OCI-LY1 (cell line): ENCODE measurements around the gene CFAP77.

Source experiments
- H2AFZ ChIP-seq: fragments of 200-600 bp; sonication (generic), shearing (Covaris generic); 2 replicates; pipeline ENCODE4 v1.6.0; 2014; ENCODE audit warnings: antibody characterized with exemption, mild to moderate bottlenecking, low read length
- H3F3A ChIP-seq: fragments of 200-600 bp; sonication (generic), shearing (Covaris generic); 2 replicates; pipeline ENCODE4 v1.6.0; 2014; ENCODE audit warnings: mild to moderate bottlenecking, antibody characterized with exemption, low read length, moderate library complexity; ENCODE audit not compliant: insufficient read depth
- H3K27ac ChIP-seq: fragments of 200-600 bp; sonication (generic); 2 replicates; pipeline ENCODE4 v1.5.1; 2014; ENCODE audit warnings: low read length, mixed run types, mild to moderate bottlenecking, low read depth; ENCODE audit not compliant: poor library complexity, severe bottlenecking
- H3K27me3 ChIP-seq: fragments of 200-600 bp; sonication (generic); 2 replicates; pipeline ENCODE4 v1.6.0; 2014; ENCODE audit warnings: antibody characterized with exemption, mild to moderate bottlenecking, low read length, moderate library complexity; ENCODE audit not compliant: insufficient read depth
- H3K36me3 ChIP-seq: fragments of 200-600 bp; sonication (generic); 2 replicates; pipeline ENCODE4 v1.6.1; 2014; ENCODE audit warnings: mild to moderate bottlenecking, antibody characterized with exemption, low read length, moderate library complexity, mixed read lengths; ENCODE audit not compliant: insufficient read depth
- H3K4me1 ChIP-seq: fragments of 200-600 bp; sonication (generic); 2 replicates; pipeline ENCODE4 v1.5.1; 2014; ENCODE audit warnings: mild to moderate bottlenecking, low read length, moderate library complexity; ENCODE audit not compliant: insufficient read depth, severe bottlenecking
- H3K4me2 ChIP-seq: fragments of 200-600 bp; sonication (generic), shearing (Covaris generic); 2 replicates; pipeline ENCODE4 v1.6.1; 2014; ENCODE audit warnings: low read length
- H3K4me3 ChIP-seq: fragments of 200-600 bp; sonication (generic); 2 replicates; pipeline ENCODE4 v1.5.1; 2014; ENCODE audit warnings: low read length, low read depth, mild to moderate bottlenecking, mixed read lengths; ENCODE audit not compliant: poor library complexity, severe bottlenecking
- H3K79me2 ChIP-seq: fragments of 200-600 bp; shearing (Covaris generic); 2 replicates; pipeline ENCODE4 v1.6.1; 2016; ENCODE audit warnings: mixed run types, low read length, mixed read lengths; ENCODE audit not compliant: insufficient read depth
- H3K9ac ChIP-seq: fragments of 200-600 bp; sonication (generic), shearing (Covaris generic); 2 replicates; pipeline ENCODE4 v1.6.1; 2014; ENCODE audit warnings: mild to moderate bottlenecking, low read length, mixed read lengths
- H3K9me2 ChIP-seq: fragments of 200-600 bp; sonication (generic), shearing (Covaris generic); 2 replicates; pipeline ENCODE4 v1.6.1; 2014; ENCODE audit warnings: low read depth, mild to moderate bottlenecking, low read length, mixed read lengths
- H3K9me3 ChIP-seq: fragments of 200-600 bp; shearing (Covaris generic); 2 replicates; pipeline ENCODE4 v1.6.1; 2014; ENCODE audit warnings: low read length, mixed read lengths
- H4K20me1 ChIP-seq: fragments of 200-600 bp; sonication (generic), shearing (Covaris generic); 2 replicates; pipeline ENCODE4 v1.6.0; 2016; ENCODE audit warnings: mild to moderate bottlenecking, low read length; ENCODE audit not compliant: insufficient read depth
- EZH2 ChIP-seq: fragments of 200-600 bp; sonication (generic), shearing (Covaris generic); IDR thresholded peaks from 2 replicates; pipeline ENCODE4 v1.8.0; 2017; ENCODE audit warnings: borderline replicate concordance, mixed run types, mild to moderate bottlenecking, antibody characterized with exemption, low read length, moderate library complexity, mixed read lengths
- TF ChIP-seq, protein P1 (sequence below): fragments of 200-600 bp; sonication (generic), shearing (Covaris generic); IDR thresholded peaks from 2 replicates; pipeline ENCODE4 v1.5.1; 2017; ENCODE audit warnings: mild to moderate bottlenecking, antibody characterized with exemption, low read length, moderate library complexity, mixed read lengths

The CFAP77 gene

DNA sequence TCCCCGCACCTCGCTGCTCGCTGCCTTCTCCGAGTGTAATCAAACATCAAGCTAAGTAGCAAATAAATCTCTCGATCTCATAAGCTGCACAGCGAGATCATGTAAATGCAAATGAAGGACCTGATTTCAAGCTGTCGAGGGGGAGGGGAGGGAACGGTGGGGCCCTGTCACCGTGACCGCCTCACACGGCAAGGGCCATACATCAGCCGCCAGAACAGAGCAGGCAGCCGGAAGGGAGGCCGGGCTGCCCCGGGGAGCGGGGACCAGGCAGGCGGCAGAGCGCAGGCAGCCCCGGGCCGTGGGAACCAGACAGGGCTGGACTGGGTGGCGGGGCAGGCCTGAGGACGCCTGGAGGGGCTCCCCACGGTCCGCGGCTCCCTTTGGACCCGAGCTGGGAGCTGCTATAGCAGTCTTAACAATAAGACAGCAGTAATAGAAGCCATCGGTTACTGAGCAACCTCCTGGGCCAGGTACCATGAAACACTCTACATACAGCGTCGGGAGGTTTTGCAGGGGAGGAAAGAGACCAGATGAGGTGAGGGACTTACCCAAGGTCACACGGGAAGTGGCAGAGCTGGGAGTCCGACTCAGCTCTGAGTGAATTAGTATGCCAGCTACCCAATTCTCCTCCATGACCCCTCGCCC, 76.8 kb downstream of the CFAP77 start:
- Histone ChIP-seq H3K36me3 (no peaks in the 10 kb centered on the region), H3K9ac (no peak overlapping the region), H3K4me2 (no peak overlapping the region), H3F3A (no peaks in the 10 kb centered on the region), H3K9me3 (no peaks in the 10 kb centered on the region), H3K4me1 (no peaks in the 10 kb centered on the region), H3K4me3 (no peak overlapping the region), H3K9me2 (no peaks in the 10 kb centered on the region), H2AFZ (no peak overlapping the region), H4K20me1 (no peaks in the 10 kb centered on the region), H3K27ac (no peak overlapping the region), H3K27me3 (0 out of 2 replicates have a peak, but pooled peaks cover 4% of the 10 kb centered on the region), H3K79me2 (no peaks in the 10 kb centered on the region)
- TF ChIP-seq, protein P1, sequence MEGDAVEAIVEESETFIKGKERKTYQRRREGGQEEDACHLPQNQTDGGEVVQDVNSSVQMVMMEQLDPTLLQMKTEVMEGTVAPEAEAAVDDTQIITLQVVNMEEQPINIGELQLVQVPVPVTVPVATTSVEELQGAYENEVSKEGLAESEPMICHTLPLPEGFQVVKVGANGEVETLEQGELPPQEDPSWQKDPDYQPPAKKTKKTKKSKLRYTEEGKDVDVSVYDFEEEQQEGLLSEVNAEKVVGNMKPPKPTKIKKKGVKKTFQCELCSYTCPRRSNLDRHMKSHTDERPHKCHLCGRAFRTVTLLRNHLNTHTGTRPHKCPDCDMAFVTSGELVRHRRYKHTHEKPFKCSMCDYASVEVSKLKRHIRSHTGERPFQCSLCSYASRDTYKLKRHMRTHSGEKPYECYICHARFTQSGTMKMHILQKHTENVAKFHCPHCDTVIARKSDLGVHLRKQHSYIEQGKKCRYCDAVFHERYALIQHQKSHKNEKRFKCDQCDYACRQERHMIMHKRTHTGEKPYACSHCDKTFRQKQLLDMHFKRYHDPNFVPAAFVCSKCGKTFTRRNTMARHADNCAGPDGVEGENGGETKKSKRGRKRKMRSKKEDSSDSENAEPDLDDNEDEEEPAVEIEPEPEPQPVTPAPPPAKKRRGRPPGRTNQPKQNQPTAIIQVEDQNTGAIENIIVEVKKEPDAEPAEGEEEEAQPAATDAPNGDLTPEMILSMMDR: no peak
- TF ChIP-seq EZH2: no peak

DNA sequence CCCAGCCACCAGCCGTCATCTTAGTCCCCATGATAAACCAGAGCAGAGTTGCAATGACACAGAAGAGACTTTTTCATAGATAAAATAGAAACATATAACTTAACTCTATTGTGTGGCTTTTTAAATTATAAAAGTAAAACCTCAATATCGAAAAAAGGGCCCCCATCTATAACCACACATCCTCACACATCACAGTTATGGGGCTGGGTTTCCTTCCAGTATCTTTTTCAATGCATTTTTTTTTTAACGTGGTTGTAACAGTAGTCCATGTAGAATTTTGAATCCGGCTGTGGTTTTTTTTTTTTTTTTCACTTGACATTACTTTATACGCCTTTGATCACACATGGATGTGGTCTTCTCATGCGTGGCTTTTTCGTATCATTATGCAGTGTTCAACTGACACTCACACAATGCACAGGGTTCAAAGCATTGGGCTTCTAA, 77.4 kb downstream of the CFAP77 start:
- no peak overlapping the region for H3K4me2 ChIP-seq
- H3K4me3 ChIP-seq: no peak overlapping the region
- no peaks in the 10 kb centered on the region for H3K9me3 ChIP-seq
- no peaks in the 10 kb centered on the region for H3K9me2 ChIP-seq
- no peaks in the 10 kb centered on the region for H3K4me1 ChIP-seq
- no peaks in the 10 kb centered on the region for H3K79me2 ChIP-seq
- H3K27me3 ChIP-seq: 0 out of 2 replicates have a peak, but pooled peaks cover 4% of the 10 kb centered on the region
- no peak overlapping the region for H3K27ac ChIP-seq
- no peak overlapping the region for H3K9ac ChIP-seq
- no peaks in the 10 kb centered on the region for H3K36me3 ChIP-seq
- H3F3A ChIP-seq: no peaks in the 10 kb centered on the region
- no peaks in the 10 kb centered on the region for H4K20me1 ChIP-seq
- H2AFZ ChIP-seq: no peak overlapping the region
- TF ChIP-seq, protein P1: no peak
- no peak for TF ChIP-seq EZH2

DNA sequence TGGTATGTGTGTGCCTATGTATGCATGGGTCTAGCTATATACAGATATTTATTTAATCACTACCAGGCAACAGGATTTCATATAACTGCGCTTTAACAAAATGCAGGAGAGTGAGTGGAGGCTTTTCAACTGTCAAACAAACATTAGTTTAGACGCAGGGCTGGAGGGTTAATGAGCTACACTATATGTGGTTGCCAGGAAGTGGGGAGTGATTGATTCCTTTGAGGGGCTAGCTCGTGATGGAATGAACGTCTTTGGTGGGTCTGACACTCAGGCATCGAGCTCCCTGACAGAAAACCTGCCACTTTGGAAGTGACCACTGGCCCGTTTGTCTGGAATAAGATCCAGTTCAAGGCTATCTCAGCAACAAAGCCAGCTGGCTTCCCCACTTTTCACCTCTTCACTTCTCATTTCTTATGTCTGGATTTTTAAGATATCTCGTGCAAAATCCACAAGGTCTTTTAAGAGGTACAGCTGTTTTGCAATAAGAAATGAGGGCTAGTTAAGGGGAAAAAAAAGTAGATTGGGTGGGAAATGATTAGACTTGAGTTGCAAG, 78.0 kb downstream of the CFAP77 start:
- Histone ChIP-seq H3F3A (no peaks in the 10 kb centered on the region), H4K20me1 (no peaks in the 10 kb centered on the region), H3K4me1 (no peaks in the 10 kb centered on the region), H3K9me3 (no peaks in the 10 kb centered on the region), H3K4me3 (no peak overlapping the region), H3K4me2 (no peak overlapping the region), H3K9ac (no peak overlapping the region), H3K27me3 (0 out of 2 replicates have a peak, but pooled peaks cover 4% of the 10 kb centered on the region), H2AFZ (no peak overlapping the region), H3K79me2 (no peaks in the 10 kb centered on the region), H3K9me2 (no peaks in the 10 kb centered on the region), H3K36me3 (no peaks in the 10 kb centered on the region), H3K27ac (no peak overlapping the region)
- no peak for TF ChIP-seq EZH2
- TF ChIP-seq, protein P1: no peak
